ENCODE results near the gene DEPDC1B. TPM values are rescaled to one million over a fixed set of nuclear protein-coding genes. Genes with fewer than 3 reads are reported as not detected.

Gene DEPDC1B
- total RNA-seq, 1 donor = 0.63 TPM

GRCh38 chr5:60549841-60550240 is 150.1 kb downstream of the DEPDC1B start:
- H3K9me3 ChIP-seq (ENCODE audit: low read depth, low read length) = no peaks in the 10 kb centered on the region
- no peaks in the 10 kb centered on the region for H3K27me3 ChIP-seq (ENCODE audit: insufficient read depth, low read length)
- no peaks in the 10 kb centered on the region for H3K4me1 ChIP-seq (ENCODE audit: insufficient read depth, low read length)
- no peak overlapping the region for H3K4me3 ChIP-seq (ENCODE audit: low read length)

Other genes with a start within 250 kb of the DEPDC1B start
- gene ELOVL7, start 144.1 kb upstream of the DEPDC1B start, total RNA-seq = 23.2 TPM
- 15.6 TPM for gene ERCC8, start 244.9 kb upstream of the DEPDC1B start, total RNA-seq
- gene NDUFAF2, start 245.0 kb upstream of the DEPDC1B start, total RNA-seq = 5.7 TPM

All from mononuclear cell (primary cell).